ENCODE measurements around the gene NTSR2.

NTSR2 gene

GRCh38 chr2:11674983-11675382, 5.0 kb upstream of the NTSR2 start:
- Histone ChIP-seq H4K20me1 (ENCODE audit: control insufficient read depth, insufficient read depth, low read depth, low read length) (no peaks in the 10 kb centered on the region), H3K4me3 (ENCODE audit: low read length) (no peak overlapping the region), H3K4me1 (ENCODE audit: control insufficient read depth, low read length) (peaks cover 13% of the 10 kb centered on the region), H3K27ac (ENCODE audit: low read depth, low read length) (no peak overlapping the region), H3K36me3 (ENCODE audit: control insufficient read depth, low read length) (no peaks in the 10 kb centered on the region), H3K9me2 (replicated peaks; ENCODE audit: control insufficient read depth, low read length) (no peaks in the 10 kb centered on the region), H3F3A (ENCODE audit: control insufficient read depth, insufficient read depth) (no peaks in the 10 kb centered on the region), H3K4me2 (ENCODE audit: low read length) (no peak overlapping the region), H3K27me3 (ENCODE audit: control insufficient read depth, low read length) (peaks cover 21% of the 10 kb centered on the region), H3K9me3 (ENCODE audit: control insufficient read depth, insufficient read depth, low read length) (no peaks in the 10 kb centered on the region), H3K79me2 (ENCODE audit: control insufficient read depth, low read length) (no peaks in the 10 kb centered on the region)
- TF ChIP-seq CTCF (IDR thresholded peaks at IDR 0.05; ENCODE audit: low read depth, low read length, poor library complexity, severe bottlenecking) (no peak), EZH2phosphoT487 (IDR thresholded peaks at IDR 0.05; ENCODE audit: borderline replicate concordance, low read length) (no peak)

GRCh38 chr2:11672407-11672806, 2.4 kb upstream of the NTSR2 start:
- H4K20me1 ChIP-seq (ENCODE audit: control insufficient read depth, insufficient read depth, low read depth, low read length), result no peaks in the 10 kb centered on the region
- peaks cover 12% of the 10 kb centered on the region for H3K27me3 ChIP-seq (ENCODE audit: control insufficient read depth, low read length)
- peak overlapping the region; percentile 20; the same call in 1 of the 2 replicates for H3K4me2 ChIP-seq (ENCODE audit: low read length)
- H3K9me2 ChIP-seq (replicated peaks; ENCODE audit: control insufficient read depth, low read length), result no peaks in the 10 kb centered on the region
- TF ChIP-seq CTCF (IDR thresholded peaks at IDR 0.05; ENCODE audit: low read depth, low read length, poor library complexity, severe bottlenecking) (no peak), EZH2phosphoT487 (IDR thresholded peaks at IDR 0.05; ENCODE audit: borderline replicate concordance, low read length) (no peak)
- H3K4me1 ChIP-seq (ENCODE audit: control insufficient read depth, low read length), result peaks cover 13% of the 10 kb centered on the region
- H3K27ac ChIP-seq (ENCODE audit: low read depth, low read length), result no peak overlapping the region
- H3K4me3 ChIP-seq (ENCODE audit: low read length), result no peak overlapping the region
- no peaks in the 10 kb centered on the region for H3K9me3 ChIP-seq (ENCODE audit: control insufficient read depth, insufficient read depth, low read length)
- no peaks in the 10 kb centered on the region for H3K36me3 ChIP-seq (ENCODE audit: control insufficient read depth, low read length)
- H3F3A ChIP-seq (ENCODE audit: control insufficient read depth, insufficient read depth), result no peaks in the 10 kb centered on the region
- no peaks in the 10 kb centered on the region for H3K79me2 ChIP-seq (ENCODE audit: control insufficient read depth, low read length)

DNA sequence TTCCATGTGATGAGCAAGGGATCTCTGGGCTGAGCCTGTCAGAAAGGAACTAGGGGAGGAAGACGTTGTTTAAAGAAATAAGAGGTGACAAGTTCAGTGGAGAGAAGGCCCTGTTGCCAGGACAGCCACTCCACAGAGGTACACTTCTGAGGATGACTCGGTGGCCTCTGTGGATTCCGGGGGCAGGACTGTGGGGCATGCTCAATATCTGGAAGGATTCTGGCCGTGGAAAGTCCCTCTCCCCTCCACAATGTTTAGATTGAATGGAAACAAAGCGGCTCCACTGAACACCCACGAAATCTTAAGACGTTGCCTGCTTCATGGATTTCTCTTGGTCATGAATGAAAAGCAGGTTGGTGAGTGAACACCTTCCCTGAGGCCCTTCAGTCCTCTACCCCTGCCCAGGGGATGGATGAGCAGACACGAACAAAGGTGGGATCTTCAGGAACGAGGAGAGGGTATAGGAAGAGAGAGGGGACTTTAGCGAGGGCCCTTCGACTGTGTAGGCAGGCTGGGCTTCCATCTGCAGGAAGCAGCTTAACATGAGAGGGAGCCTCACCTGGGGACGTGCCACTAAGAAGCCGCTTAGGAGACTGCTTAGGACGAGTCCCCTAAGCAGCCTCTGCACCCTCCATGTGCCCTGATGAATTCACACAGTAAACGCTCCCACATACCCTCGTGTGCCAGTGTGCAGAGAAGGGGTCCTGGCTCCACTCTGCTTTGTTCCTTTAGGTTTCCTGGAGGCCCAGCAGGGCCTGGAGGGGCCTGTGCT, 1.9 kb downstream of the NTSR2 start:
- Histone ChIP-seq H3K4me2 (ENCODE audit: low read length) (no peak overlapping the region), H3K27ac (ENCODE audit: low read depth, low read length) (no peak overlapping the region), H3K4me1 (ENCODE audit: control insufficient read depth, low read length) (peaks cover 11% of the 10 kb centered on the region), H3K4me3 (ENCODE audit: low read length) (no peak overlapping the region), H3K9me2 (replicated peaks; ENCODE audit: control insufficient read depth, low read length) (no peaks in the 10 kb centered on the region), H4K20me1 (ENCODE audit: control insufficient read depth, insufficient read depth, low read depth, low read length) (no peaks in the 10 kb centered on the region), H3K79me2 (ENCODE audit: control insufficient read depth, low read length) (no peaks in the 10 kb centered on the region), H3F3A (ENCODE audit: control insufficient read depth, insufficient read depth) (no peaks in the 10 kb centered on the region), H3K27me3 (ENCODE audit: control insufficient read depth, low read length) (0 out of 2 replicates have a peak, but pooled peaks cover 2% of the 10 kb centered on the region), H3K36me3 (ENCODE audit: control insufficient read depth, low read length) (no peaks in the 10 kb centered on the region), H3K9me3 (ENCODE audit: control insufficient read depth, insufficient read depth, low read length) (peaks cover 2% of the 10 kb centered on the region; the same call in 1 of the 2 replicates)
- TF ChIP-seq CTCF (IDR thresholded peaks at IDR 0.05; ENCODE audit: low read depth, low read length, poor library complexity, severe bottlenecking), result no peak

Measured in DOHH2 (cell line).